H9 (cell line): ENCODE results near the gene WFDC2. TPM values are rescaled to one million over a fixed set of nuclear protein-coding genes. Genes with fewer than 3 reads are reported as not detected.

Experiments used
- DNase-seq: peaks from one replicate; pipeline ENCODE4 v3.0.0-alpha.2; 2017
- H2AFZ ChIP-seq: one replicate; pipeline ENCODE4 v1.6.1; 2013; ENCODE audit warnings: mild to moderate bottlenecking, low read length, control low read depth, moderate library complexity
- H2AK5ac ChIP-seq: 2 replicates; pipeline ENCODE4 v1.6.1; 2013; ENCODE audit warnings: low read length, control low read depth, mixed read lengths; ENCODE audit not compliant: insufficient read length
- H2BK120ac ChIP-seq: one replicate; pipeline ENCODE4 v1.6.1; 2013; ENCODE audit warnings: low read depth, mild to moderate bottlenecking, low read length, control low read depth, inconsistent platforms; ENCODE audit not compliant: poor library complexity, severe bottlenecking
- H2BK12ac ChIP-seq: 2 replicates; pipeline ENCODE4 v1.6.1; 2013; ENCODE audit warnings: low read length, control low read depth, mixed read lengths, low read depth; ENCODE audit not compliant: insufficient read length
- H2BK15ac ChIP-seq: 2 replicates; pipeline ENCODE4 v1.6.1; 2013; ENCODE audit warnings: low read depth, low read length, control low read depth
- H2BK20ac ChIP-seq: one replicate; pipeline ENCODE4 v1.6.1; 2013; ENCODE audit warnings: low read depth, mild to moderate bottlenecking, low read length, control low read depth, inconsistent platforms; ENCODE audit not compliant: poor library complexity, severe bottlenecking
- H2BK5ac ChIP-seq: 2 replicates; pipeline ENCODE4 v1.6.1; 2013; ENCODE audit warnings: low read length, control low read depth, mixed read lengths; ENCODE audit not compliant: insufficient read length
- H3K14ac ChIP-seq: 2 replicates; pipeline ENCODE4 v1.6.1; 2013; ENCODE audit warnings: low read length, control low read depth; ENCODE audit not compliant: insufficient read depth
- H3K18ac ChIP-seq: 2 replicates; pipeline ENCODE4 v1.6.1; 2013; ENCODE audit warnings: low read depth, mild to moderate bottlenecking, mixed read lengths, low read length, control low read depth; ENCODE audit not compliant: insufficient read length
- H3K23ac ChIP-seq: 2 replicates; pipeline ENCODE4 v1.6.1; 2013; ENCODE audit warnings: low read length, control low read depth, mixed read lengths, low read depth; ENCODE audit not compliant: insufficient read length
- H3K23me2 ChIP-seq: 2 replicates; pipeline ENCODE4 v1.6.1; 2013; ENCODE audit warnings: low read depth, mild to moderate bottlenecking, mixed read lengths, low read length, control low read depth; ENCODE audit not compliant: insufficient read length, poor library complexity, severe bottlenecking
- H3K27ac ChIP-seq: 2 replicates; pipeline ENCODE4 v1.5.1; 2013; ENCODE audit warnings: low read length, control low read depth, mixed read lengths, low read depth; ENCODE audit not compliant: insufficient read length
- H3K27me3 ChIP-seq: 2 replicates; pipeline ENCODE4 v1.6.1; 2013; ENCODE audit warnings: low read length, control low read depth, inconsistent platforms; ENCODE audit not compliant: insufficient read depth
- H3K4ac ChIP-seq: 2 replicates; pipeline ENCODE4 v1.6.1; 2013; ENCODE audit warnings: low read depth, mild to moderate bottlenecking, control low read depth, inconsistent platforms, low read length, moderate library complexity
- H3K4me1 ChIP-seq: 2 replicates; pipeline ENCODE4 v1.6.1; 2013; ENCODE audit warnings: low read length, control low read depth, inconsistent platforms; ENCODE audit not compliant: insufficient read depth
- H3K4me2 ChIP-seq: 2 replicates; pipeline ENCODE4 v1.6.1; 2013; ENCODE audit warnings: low read length, control low read depth, mixed read lengths; ENCODE audit not compliant: insufficient read length, insufficient read depth
- H3K56ac ChIP-seq: 2 replicates; pipeline ENCODE4 v1.6.1; 2013; ENCODE audit warnings: low read depth, mild to moderate bottlenecking, mixed read lengths, low read length, control low read depth; ENCODE audit not compliant: insufficient read length
- H3K79me1 ChIP-seq: 2 replicates; pipeline ENCODE4 v1.6.1; 2013; ENCODE audit warnings: low read depth, mild to moderate bottlenecking, moderate library complexity, low read length, control low read depth, inconsistent platforms; ENCODE audit not compliant: insufficient read depth, poor library complexity, severe bottlenecking
- H3K79me2 ChIP-seq: 2 replicates; pipeline ENCODE4 v1.6.1; 2013; ENCODE audit warnings: low read length, control low read depth, inconsistent platforms; ENCODE audit not compliant: insufficient read depth
- H3K9ac ChIP-seq: 2 replicates; pipeline ENCODE4 v1.6.1; 2013; ENCODE audit warnings: low read length, control low read depth, mixed read lengths; ENCODE audit not compliant: insufficient read length; ENCODE audit errors: extremely low read depth
- H3K9me3 ChIP-seq: one replicate; pipeline ENCODE4 v1.6.1; 2013; ENCODE audit warnings: low read depth, low read length, inconsistent platforms; ENCODE audit not compliant: control insufficient read depth
- H3T11ph ChIP-seq: one replicate; pipeline ENCODE4 v1.6.1; 2013; ENCODE audit warnings: mild to moderate bottlenecking, low read length, control low read depth, inconsistent platforms
- H4K20me1 ChIP-seq: one replicate; pipeline ENCODE4 v1.6.1; 2013; ENCODE audit not compliant: control insufficient read depth, insufficient read length, insufficient read depth
- H4K5ac ChIP-seq: 2 replicates; pipeline ENCODE4 v1.6.1; 2013; ENCODE audit warnings: low read depth, mild to moderate bottlenecking, mixed read lengths, low read length, control low read depth; ENCODE audit not compliant: insufficient read length
- H4K8ac ChIP-seq: replicated peaks from 2 replicates; pipeline ENCODE4 v1.6.1; 2013; ENCODE audit warnings: low read length, control low read depth, mixed read lengths, low read depth; ENCODE audit not compliant: insufficient read length
- H4K91ac ChIP-seq: 2 replicates; pipeline ENCODE4 v1.6.1; 2013; ENCODE audit warnings: low read depth, mild to moderate bottlenecking, moderate library complexity, mixed read lengths, low read length, control low read depth; ENCODE audit not compliant: insufficient read length
- H3K27ac Mint-ChIP-seq, 3 experiments: 2 replicates in 2 of 3; 3 replicates in 1 of 3; pipeline ENCODE4 v1.8.0; 2020 to 2021; ENCODE audit warnings: mixed read lengths in 3 of 3, mild to moderate bottlenecking in 1 of 3, moderate library complexity in 1 of 3
- H3K27me3 Mint-ChIP-seq: 2 replicates; pipeline ENCODE4 v1.8.0; 2021; ENCODE audit warnings: low read depth, mild to moderate bottlenecking, moderate library complexity, mixed read lengths
- H3K36me3 Mint-ChIP-seq, 3 experiments: 2 replicates in 2 of 3; 3 replicates in 1 of 3; pipeline ENCODE4 v1.8.0; 2020 to 2021; ENCODE audit warnings: low read depth in 3 of 3, mixed read lengths in 3 of 3; ENCODE audit not compliant: insufficient read depth in 1 of 3
- H3K4me1 Mint-ChIP-seq, 2 experiments: 2 replicates each; pipeline ENCODE4 v1.8.0; 2020; ENCODE audit warnings: mixed read lengths in 2 of 2
- H3K4me3 Mint-ChIP-seq, 2 experiments: 2 replicates in 1 of 2; 3 replicates in 1 of 2; pipeline ENCODE4 v1.8.0; 2020 to 2021; ENCODE audit warnings: mild to moderate bottlenecking in 2 of 2, mixed read lengths in 2 of 2, moderate library complexity in 1 of 2
- H3K9me3 Mint-ChIP-seq, 2 experiments: 2 replicates in 1 of 2; 3 replicates in 1 of 2; pipeline ENCODE4 v1.8.0; 2020; ENCODE audit warnings: mild to moderate bottlenecking in 2 of 2, mixed read lengths in 2 of 2, moderate library complexity in 1 of 2
- CTCF ChIP-seq: fragments of 200-600 bp; sonication (generic); conservative IDR thresholded peaks from 3 replicates; pipeline ENCODE4 v1.8.0; 2021; ENCODE audit warnings: antibody characterized with exemption, mild to moderate bottlenecking
- WGBS: extraction: QIAGEN DNeasy Blood & Tissue Kit; methylation state at CpG from one replicate; pipeline ENCODE4 v1.1.7; 2013; ENCODE audit warnings: missing lambda C conversion rate, low lambda C conversion rate, mixed read lengths; ENCODE audit not compliant: insufficient read length; ENCODE audit errors: extremely low coverage; 5-methylcytosine and 5-hydroxymethylcytosine counted together
- total RNA-seq: library from RNA; stranded (reverse); gene quantifications from 2 replicates; pipeline ENCODE4 v1.2.1, GENCODE V29; 2021

WFDC2 gene
- total RNA-seq, 1 experiment from 2014 or later = 57.1 TPM

GRCh38 chr20:45463709-45464108, 5.8 kb upstream of the WFDC2 start:
- no peaks in the 10 kb centered on the region for H3K23me2 ChIP-seq
- no peak overlapping the region for H4K8ac ChIP-seq
- H3K18ac ChIP-seq = no peak overlapping the region
- H3K9ac ChIP-seq = no peak overlapping the region
- no peaks in the 10 kb centered on the region for H3K79me2 ChIP-seq
- H2BK20ac ChIP-seq = no peak overlapping the region
- no peak overlapping the region for H4K5ac ChIP-seq
- no peak overlapping the region for H2BK120ac ChIP-seq
- no peak overlapping the region for H4K91ac ChIP-seq
- no peak overlapping the region for H2BK15ac ChIP-seq
- H3K27ac Mint-ChIP-seq = no peak overlapping the region
- no peaks in the 10 kb centered on the region; a peak in 1 of 7 replicates for H3K36me3 Mint-ChIP-seq
- no peak overlapping the region for H3K14ac ChIP-seq
- H2BK5ac ChIP-seq = no peak overlapping the region
- H3K27me3 ChIP-seq = no peaks in the 10 kb centered on the region
- no CpG with 5 or more reads among the region's 4 CpGs for WGBS
- H3K56ac ChIP-seq = no peak overlapping the region
- peaks cover 5% of the 10 kb centered on the region for H3K27me3 Mint-ChIP-seq
- no peaks in the 10 kb centered on the region for H4K20me1 ChIP-seq
- H3T11ph ChIP-seq = no peak overlapping the region
- H3K9me3 ChIP-seq = no peaks in the 10 kb centered on the region
- no peaks in the 10 kb centered on the region for H3K79me1 ChIP-seq
- H3K4me2 ChIP-seq = no peak overlapping the region
- no peak overlapping the region for H2BK12ac ChIP-seq
- no peak overlapping the region for H3K27ac ChIP-seq
- H2AFZ ChIP-seq = no peak overlapping the region
- H3K4ac ChIP-seq = no peak overlapping the region
- no peaks in the 10 kb centered on the region for H3K4me1 ChIP-seq
- no peak overlapping the region for H2AK5ac ChIP-seq
- no peak for TF ChIP-seq CTCF
- DNase-seq = no peak
- H3K4me1 Mint-ChIP-seq = peaks cover 15 to 20% of the 10 kb centered on the region in 2 experiments
- no peak overlapping the region for H3K23ac ChIP-seq
- H3K9me3 Mint-ChIP-seq = no peaks in the 10 kb centered on the region
- no peak overlapping the region for H3K4me3 Mint-ChIP-seq
